Head of caudate nucleus (tissue), 42 donors: ENCODE measurements around the gene MYF5.

Source experiments
- DNase-seq, 42 donors: peaks; one replicate each; pipeline versions ENCODE4 v3.0.0 to v3.0.0-alpha.2; 2020 to 2021; ENCODE audit warnings: mixed read lengths in 7 of 42
- intact Hi-C: fragments of 100-400 bp; cut with DNase I; formaldehyde crosslinking; loops from one replicate; pipeline ENCODE4 v1.15.0; 2022

The MYF5 gene

DNA sequence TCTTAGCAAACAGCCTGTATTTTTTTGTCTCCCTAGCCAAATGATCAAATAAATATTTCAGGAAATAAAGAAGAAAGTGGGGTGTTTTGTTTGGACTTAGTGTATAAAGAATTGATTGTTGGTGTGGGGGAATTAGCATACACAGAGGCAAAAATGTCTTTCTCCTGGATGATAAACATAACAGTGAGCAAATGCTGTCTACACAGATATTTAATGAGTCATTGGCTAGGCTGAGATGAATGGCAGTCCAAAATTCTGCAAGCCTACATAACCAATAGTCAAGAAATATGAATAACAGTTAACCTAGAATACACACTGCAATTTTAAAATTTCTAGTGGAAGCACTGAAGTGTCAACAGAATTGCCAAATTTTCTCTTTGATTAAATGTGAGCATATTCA is 35.8 kb downstream of the MYF5 start:
- intact Hi-C loops: no loop called here
- DNase-seq: no peak

DNA sequence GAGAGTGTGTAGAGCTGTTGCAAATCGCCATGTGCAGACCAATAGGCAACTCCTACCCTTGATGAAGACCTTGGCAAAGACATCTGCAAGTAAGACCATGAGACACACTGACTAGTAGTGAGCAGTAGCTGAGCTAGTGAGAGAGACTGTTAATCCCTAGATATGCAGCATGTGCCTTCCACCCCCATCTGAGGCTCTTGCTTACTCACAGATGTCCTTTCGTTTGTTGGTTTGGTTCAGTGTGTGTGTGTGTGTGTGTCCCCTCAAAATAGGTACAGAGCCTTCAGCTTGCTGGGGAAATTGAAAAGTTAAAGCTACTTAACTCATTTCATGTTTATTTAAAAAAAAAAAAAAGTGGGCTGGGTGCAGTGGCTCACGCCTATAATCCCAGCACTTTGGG is 37.6 kb downstream of the MYF5 start:
- DNase-seq: no peak
- intact Hi-C loops: no loop called here

DNA sequence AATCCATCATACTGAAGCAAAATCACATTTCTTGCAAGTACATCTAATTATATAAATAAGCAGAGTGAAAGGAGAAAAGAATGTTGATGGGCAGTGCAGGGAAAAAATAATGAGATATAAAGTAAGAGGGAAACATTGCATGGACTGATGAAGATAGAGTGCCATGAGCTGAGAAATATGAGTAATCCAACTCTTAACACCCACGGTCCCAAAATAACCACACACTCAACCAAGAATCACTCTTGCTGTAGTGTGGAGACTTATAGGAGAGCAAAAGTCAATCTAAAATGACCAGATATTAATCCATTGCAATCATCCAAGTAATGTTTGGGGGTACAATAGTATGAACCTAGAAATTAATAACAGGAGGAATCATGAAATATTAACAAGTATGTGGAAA is 40.2 kb downstream of the MYF5 start:
- no peak for DNase-seq

DNA sequence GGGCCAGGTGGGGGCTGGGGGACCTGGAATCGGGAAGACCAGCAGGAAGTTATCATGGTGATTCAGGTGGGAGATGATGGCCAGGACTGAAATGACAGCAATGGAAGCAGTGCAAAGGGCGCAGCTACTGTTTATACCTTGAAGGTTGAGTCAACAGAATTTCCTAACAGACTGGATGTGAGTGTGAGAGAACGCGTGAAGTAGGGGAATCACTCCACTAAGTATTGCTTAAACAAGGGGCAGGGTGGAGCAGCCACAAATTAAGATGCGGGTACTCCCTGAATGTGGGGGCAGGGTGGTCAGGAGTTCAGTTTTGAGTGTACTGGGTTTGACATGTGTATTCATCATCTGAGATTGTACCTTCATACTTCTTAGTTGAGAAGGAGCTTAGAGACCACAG is 45.1 kb downstream of the MYF5 start:
- no peak for DNase-seq
- intact Hi-C loops: no loop called here

More for the DNA sequence above, 40.2 kb downstream of the MYF5 start:
- intact Hi-C loops: no loop called here

DNA sequence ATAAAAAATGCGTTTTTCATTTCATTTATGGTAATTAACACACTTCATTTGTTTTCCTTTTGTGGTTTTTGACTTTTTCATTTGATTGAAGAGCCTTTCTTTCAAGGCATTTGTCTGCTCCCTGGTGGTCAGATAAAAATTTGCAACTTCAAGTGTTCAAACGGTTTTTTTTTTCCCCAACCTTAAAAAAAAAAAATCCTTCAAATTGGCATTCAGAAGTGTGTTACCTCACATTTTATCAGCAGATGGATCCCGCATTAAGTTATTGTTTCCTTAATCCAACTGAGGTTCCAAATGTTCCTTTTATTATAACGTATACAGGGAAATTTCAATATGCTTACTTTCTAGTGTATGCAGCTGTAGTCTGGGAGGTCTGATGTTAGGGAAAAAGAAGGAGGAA is 47.2 kb downstream of the MYF5 start:
- intact Hi-C loops: no loop called here
- DNase-seq: peak in 13 of 42 donors; percentile 5 to 51 (median 12)

DNA sequence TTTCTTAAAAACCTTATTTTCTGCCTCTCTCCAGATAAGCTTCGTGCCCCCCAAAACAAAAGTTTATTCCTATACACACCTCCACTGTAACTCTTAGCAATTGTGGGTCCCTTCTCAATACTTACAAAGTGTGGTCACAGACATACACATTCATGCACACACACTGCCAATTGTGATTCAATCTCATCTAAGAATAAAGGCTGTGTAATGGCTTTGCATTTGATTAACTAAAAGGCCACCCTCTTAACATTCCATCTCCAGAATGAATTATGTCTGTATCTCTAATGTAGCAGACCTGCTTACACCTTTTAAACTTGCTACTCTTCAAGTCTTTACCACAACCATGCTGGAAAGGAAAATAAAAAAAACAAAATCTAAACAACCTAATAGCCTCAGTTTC is 49.5 kb downstream of the MYF5 start:
- no peak for DNase-seq

DNA sequence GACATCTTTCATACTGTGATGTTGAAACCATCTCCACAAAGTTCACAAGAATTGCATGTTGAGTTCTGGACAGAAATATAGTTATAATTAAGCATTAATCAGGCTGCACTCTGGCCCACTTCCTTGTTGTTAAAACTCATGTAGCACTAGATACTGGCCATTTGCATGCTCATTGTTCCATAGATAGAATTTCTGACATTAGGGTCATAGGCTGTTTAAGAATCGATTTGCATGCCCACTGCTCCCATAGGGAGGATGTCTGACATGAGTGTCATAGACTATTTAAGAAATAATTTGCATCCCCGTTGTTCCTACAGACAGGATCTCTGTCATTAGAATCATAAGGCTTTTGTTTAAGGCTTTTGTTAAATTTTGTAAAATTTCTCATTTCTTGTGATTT is 50.2 kb downstream of the MYF5 start:
- DNase-seq: no peak
- intact Hi-C loops: no loop called here

More for the DNA sequence above, 49.5 kb downstream of the MYF5 start:
- intact Hi-C loops: no loop called here
